Measurements from ENCODE around the gene FOXL2. TPM values are rescaled to one million over a fixed set of nuclear protein-coding genes. Genes with fewer than 3 reads are reported as not detected.
A peak's percentile ranks its signal among the peaks of the same experiment; 100 is the strongest.
"Not testable (repeated sequence)": the region's sequence is repeated elsewhere in the genome, so short reads cannot be mapped to it uniquely, and the experiment has no call there.

The FOXL2 gene
- polyA plus RNA-seq, 4 donors, result not detected

DNA sequence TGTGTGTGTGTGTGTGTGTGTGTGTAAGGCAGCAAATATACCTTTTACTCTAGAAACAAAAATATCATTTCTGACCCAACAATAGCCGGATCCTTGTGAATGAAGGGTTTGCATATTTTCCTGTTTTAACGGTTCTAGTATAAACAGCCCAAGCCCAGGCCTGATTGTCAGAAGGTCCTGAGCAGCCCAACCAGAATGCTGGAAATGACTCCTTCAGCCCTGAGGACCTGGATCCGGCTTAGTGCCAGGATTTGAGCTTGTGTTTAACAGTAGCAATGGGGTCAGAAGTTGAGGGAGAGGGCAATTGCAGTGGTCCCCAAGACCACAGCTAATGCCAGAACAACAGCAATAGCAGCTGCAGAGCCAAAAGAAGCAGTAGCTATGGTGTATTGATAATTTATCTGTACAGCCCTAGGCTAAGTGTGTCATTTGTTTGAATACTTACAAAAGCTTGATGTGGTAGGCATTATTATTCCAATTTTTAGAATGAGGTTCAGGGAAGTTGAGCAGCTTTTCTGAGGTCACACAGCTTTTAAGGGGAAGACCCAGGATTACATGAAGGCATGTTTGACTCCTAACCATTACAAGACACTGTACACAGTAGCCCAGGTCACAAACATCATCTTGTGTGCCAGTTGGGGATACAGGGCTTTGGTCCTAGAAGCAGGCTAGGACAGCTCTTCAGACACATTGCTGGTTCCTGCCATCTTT is 12.8 kb downstream of the FOXL2 start:
- DNase-seq (ENCODE audit: low read depth in 4 of 4, low spot score in 2 of 4), result no peak

GRCh38 chr3:138933068-138933668 is 13.8 kb downstream of the FOXL2 start:
- no peak for DNase-seq (ENCODE audit: low read depth in 4 of 4, low spot score in 2 of 4)

GRCh38 chr3:138928727-138929372 is 18.1 kb downstream of the FOXL2 start:
- no peak for DNase-seq (ENCODE audit: low read depth in 4 of 4, low spot score in 2 of 4)

DNA sequence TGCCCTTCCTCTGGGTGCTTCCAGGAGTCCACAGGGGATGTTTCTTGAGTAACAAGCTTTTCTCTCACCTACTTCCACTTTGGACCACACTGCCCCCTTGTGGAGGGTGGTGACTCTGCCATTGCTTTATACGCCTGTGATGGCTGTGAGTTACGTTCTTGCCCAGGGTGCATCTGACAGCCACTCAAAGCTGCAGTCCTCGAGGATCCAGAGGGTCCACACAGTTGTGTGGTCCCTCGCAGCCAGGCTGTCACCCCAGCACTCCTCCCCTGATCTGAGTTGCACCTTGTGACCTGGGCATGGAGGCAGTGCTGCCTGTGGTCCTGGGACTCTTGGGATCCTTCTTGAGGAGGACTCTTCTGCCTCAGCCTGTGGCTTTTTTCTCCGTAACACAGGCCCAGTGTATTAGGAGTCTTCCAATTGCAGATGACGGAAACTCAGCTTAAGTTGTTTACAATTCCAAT is 23.4 kb downstream of the FOXL2 start:
- no peak for DNase-seq (ENCODE audit: low read depth in 4 of 4, low spot score in 2 of 4)

DNA sequence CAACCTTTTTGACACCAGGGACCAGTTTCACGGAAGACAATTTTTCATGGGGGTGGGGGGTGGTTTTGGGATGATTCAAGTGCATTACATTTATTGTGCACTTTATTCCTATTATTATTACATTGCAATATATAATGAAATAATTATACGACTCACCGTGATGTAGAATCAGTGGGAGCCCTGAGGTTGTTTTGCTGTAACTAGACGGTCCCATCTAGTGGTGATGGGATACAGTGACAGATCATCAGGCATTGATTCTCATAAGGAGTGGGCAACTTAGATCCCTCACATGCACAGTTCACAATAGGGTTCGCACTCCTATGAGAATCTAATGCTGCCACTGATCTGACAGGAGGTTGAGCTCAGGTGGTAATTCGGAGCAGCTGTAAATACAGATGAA is 24.5 kb downstream of the FOXL2 start:
- DNase-seq (ENCODE audit: low read depth in 4 of 4, low spot score in 2 of 4), result not testable (repeated sequence)

DNA sequence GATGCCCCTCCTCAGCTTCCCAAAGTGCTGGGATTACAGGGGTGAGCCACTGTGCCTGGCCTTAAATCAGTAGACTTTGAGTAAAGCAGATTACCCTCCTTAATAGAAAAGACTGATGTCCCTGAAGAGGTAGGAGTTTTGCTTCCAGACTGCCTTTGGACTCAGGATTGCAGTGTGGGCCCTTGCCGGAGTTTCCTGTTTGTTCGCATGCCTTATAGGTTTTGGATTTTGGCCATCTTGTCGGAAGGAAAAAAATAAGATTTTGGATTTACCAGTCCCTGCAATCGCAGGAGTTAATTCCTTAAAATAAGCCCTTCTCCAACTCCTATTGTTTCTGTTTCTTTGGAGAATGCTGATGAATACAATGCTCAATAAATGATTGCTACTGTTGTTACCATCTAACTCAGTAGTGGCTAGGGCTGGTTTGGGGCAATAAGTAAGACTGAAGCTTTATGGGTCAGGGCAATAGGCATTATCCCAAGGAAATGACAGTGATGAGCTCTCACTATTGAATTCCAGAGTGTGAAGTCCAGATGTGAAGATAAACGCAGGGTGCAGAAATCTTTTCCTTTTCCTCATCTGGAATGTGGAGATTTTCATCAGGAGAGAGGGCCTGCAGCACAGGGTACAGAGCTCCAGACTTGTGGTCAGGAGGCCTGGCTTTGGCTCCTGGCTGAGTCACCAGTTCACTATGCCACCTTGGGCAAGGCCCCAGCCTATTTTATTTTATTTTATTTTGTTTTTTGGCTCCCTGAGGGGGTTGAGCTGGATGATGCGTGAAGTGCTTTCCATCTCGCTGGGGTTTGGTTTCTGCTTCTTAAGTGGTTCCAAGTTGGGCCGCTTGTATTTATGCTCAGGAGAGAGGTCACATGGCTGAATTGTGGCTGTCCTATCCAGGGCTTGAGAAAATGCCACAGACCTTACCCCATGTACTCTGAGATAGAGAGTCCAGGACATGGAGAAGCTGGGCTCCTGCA is 25.3 kb downstream of the FOXL2 start:
- DNase-seq (ENCODE audit: low read depth in 4 of 4, low spot score in 2 of 4), result no peak

- DNase-seq (ENCODE audit: low read depth in 4 of 4, low spot score in 2 of 4), result no peak
Observed at GRCh38 chr3:138919325-138919724, 27.6 kb downstream of the FOXL2 start.

DNA sequence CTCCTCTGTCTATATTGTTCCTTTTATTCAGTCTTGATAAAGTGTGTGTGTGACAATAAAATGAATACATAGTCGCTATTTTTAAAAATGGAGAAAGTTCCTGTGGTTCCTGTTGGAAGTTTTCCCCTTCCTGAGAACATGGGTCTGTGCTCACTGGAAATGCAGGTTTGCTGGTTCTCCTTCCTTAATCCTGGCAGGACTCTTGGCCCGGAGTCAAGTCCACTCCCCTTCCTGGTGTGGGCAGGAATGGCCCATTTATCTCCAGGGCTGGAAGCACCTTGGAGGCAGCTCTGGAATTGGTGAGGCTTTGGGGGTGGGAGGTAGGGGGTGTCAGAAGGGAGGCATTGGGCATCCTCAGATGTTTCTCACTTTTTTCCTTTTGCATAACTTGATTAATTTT is 30.1 kb downstream of the FOXL2 start:
- no peak for DNase-seq (ENCODE audit: low read depth in 4 of 4, low spot score in 2 of 4)

DNA sequence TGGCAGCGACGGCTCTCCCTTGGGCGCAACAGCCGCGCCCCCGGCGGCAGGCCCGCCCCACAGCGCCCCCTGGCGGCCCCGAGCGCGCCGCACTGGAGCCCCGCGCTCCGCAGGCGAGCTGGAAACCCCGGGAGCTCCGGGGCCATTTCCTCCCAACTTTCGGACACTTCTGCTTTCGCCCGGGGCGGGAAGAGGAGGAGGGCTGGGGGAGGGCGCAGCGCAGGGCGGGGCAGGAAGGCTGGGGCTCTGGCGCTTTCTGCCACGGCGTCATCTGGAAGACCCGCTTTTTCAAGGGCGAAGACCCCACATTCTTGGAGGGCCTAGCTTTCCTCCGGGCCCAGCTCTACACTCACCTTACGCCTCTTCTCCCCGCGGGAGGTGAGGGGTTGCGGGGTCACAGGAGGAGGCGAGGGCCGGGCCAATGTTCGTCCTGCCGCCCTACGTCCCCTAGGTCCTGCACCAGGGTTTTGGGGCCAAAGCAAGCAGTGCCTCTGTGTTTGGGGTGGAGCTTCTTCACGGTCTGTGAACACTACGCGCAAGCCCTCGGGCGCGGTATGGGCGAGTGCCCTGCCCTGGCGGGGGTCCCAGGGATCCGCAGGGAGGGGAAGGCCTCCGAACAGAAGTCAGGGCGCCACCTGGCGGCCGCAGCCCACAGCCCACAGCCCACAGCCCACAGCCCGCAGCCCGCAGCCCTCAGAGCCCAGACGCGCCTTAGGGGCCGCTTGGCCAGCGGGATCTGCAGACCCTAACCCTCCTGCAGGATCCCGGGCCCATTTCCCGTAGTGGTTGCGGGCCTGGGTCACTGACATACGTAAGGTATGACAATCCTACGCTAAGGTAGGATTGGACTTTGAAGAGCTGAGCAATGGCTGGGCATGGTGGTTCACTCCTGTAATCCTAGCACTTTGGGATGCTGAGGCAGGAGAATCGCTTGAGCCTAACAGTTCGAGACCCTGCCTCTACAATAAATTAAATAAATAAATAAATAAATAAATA is 31.1 kb downstream of the FOXL2 start:
- DNase-seq (ENCODE audit: low read depth in 4 of 4, low spot score in 2 of 4), result peak; percentile 67 to 84 (median 80)

DNA sequence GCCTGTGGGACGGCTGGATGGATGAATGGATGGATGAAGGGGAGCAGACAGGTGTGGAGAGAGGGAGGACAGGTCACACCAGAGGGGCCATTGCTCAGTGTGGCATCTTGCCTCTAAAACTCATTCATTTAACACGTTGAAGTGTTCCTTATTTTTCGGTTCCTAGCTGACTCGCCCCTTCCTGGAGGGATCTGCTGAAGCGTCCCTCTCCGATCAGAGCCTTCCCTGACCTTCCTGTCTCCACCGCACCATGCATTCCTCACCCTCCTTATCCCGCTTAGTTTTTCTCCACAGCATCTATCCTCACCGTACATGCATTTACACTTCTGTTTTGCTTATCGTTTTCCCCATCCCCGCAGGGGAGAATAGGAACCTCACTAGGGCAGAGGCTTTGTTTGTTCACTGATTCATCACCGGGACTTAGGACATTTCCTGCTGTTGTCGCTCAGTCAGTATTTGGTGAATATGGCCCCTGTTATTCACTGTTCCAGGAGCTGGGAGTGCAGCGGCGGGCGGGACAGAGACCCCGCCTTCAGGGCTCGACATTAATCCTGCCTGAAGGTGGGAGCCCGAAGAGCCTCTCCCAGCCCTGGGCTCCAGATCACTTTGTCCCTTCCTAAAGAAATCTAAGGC is 32.0 kb downstream of the FOXL2 start:
- no peak for DNase-seq (ENCODE audit: low read depth in 4 of 4, low spot score in 2 of 4)

DNA sequence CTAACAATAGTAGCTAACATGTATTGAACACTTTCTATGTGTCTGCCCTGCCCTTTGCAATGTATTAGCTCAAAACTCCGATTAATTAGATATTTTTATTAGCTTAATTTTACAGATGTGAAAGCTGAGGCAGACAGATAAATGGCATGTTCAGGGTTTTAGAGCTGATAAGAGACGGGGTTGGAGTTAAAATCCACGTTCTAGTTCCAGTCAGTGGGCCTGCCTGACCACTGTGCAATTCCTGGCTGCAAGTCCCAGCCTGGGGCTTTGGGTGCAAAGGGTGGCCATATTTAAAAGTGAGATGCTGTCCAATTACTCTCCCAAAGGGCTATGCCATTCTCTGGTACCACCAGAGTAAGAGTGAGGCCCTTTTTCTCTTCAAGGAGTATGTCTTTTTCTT is 33.2 kb downstream of the FOXL2 start:
- no peak for DNase-seq (ENCODE audit: low read depth in 4 of 4, low spot score in 2 of 4)

DNA sequence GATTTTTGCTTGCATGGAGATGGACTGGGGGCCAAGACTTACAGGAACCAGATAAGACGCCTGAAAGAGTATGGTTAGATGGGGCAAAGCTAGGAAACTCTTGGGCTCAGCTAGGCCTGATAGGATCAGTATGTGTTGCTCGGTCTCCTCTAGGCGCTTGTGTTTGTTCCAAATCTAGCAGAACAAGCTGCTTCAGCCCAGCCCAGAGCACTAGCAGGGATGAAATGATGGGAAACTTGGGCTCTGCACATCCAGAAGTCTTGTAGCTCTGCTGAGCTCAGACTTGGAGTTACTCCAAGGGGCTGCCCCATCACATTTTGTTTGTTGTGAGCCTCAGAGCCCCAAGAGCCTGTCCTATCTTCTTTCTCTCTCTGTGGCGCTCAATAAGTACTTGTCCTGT is 34.7 kb downstream of the FOXL2 start:
- DNase-seq (ENCODE audit: low read depth in 4 of 4, low spot score in 2 of 4), result no peak

DNA sequence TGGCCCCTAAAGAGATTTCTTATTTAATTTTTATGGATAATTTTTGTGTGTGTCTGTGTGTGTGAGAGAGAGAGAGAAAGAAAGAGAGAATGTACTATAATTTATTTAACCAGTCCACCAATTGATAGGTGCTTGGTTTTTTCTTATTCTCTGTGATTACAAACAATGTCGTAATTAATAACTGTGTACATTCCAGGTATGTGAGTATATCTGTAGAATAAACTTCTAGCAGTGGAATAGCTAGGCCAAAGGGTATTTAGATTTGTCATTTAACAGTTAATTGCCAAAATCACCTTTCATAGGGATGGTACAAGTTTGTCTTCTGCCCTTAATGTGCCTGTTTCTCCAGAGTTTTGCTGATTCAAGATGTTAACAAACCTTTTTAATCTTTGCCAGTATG is 35.3 kb downstream of the FOXL2 start:
- DNase-seq (ENCODE audit: low read depth in 4 of 4, low spot score in 2 of 4), result no peak

- DNase-seq (ENCODE audit: low read depth in 4 of 4, low spot score in 2 of 4), result no peak
Observed at GRCh38 chr3:138909904-138910303, 37.0 kb downstream of the FOXL2 start.

DNA sequence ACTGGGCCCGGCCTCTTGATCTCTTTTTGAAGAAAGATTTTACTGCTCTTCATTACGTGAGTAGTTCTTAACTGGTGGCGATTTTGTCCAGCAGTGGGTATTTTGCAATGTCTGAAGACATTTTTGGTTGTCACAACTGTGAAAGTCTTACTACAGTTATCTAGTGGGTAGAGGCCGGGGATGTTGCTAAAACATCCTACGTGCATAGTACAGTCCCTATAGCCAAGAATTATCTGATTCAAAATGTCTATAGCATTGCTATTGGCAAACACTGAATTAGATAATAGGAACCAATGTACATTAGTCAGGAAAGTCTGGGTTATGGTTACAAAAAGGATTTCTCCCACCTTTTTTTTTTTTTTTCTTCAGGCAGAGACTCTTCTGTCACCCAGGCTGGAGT is 38.1 kb downstream of the FOXL2 start:
- DNase-seq (ENCODE audit: low read depth in 4 of 4, low spot score in 2 of 4), result no peak

GRCh38 chr3:138907539-138907938 is 39.4 kb downstream of the FOXL2 start:
- no peak for DNase-seq (ENCODE audit: low read depth in 4 of 4, low spot score in 2 of 4)

DNA sequence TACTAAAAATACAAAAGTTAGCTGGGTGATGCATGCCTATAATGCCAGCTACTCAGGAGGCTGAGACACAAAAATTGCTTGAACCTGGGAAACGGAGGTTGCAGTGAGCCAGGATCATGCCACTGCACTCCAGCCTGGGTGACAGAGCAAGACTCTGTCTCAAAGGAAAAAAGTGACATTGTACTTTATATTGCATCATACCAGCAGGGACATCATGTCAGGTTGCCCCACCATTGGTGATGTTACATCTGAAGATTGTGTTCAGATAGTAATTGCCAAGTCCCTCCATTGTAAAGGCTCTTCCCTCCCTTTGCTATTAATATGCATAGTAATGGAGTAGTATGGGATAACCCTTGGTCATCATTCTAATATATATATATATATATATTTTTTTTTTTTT is 44.8 kb downstream of the FOXL2 start:
- no peak for DNase-seq (ENCODE audit: low read depth in 4 of 4, low spot score in 2 of 4)

DNA sequence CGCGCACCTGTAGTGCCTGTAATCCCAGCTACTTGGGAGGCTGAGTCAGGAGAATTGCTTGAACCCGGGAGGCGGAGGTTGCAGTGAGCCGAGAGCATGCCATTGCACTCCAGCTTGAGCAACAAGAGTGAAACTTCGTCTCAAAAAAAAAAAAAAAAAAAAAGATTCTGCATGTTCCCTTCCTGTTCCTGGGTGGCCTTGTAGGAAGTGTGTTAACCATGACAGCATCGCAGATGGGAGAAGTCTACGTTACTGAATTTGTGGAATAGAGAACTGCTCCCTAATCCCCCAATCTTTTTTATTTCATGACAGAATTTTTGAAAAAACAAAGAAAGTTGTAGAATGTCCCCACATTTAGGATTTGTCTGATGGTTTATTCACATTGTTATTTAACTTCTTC is 45.4 kb downstream of the FOXL2 start:
- no peak for DNase-seq (ENCODE audit: low read depth in 4 of 4, low spot score in 2 of 4)

GRCh38 chr3:138899351-138899991 is 47.5 kb downstream of the FOXL2 start:
- no peak for DNase-seq (ENCODE audit: low read depth in 4 of 4, low spot score in 2 of 4)
